NCI-H2107 (cell line): Measurements from ENCODE around the gene LRBA.
"Not testable (repeated sequence)": the region's sequence is repeated elsewhere in the genome, so short reads cannot be mapped to it uniquely, and the experiment has no call there.

Experiments used
- DNase-seq: peaks from one replicate; lab custom pipeline; 2025; lab: John Stamatoyannopoulos, UW

Gene LRBA

GRCh38 chr4:150562751-150563150 is 452.3 kb downstream of the LRBA start:
- DNase-seq = no peak

GRCh38 chr4:150562250-150562649 is 452.8 kb downstream of the LRBA start:
- no peak for DNase-seq

- DNase-seq = no peak
These were observed 453.8 kb downstream of the LRBA start for GRCh38 chr4:150561143-150561737.

GRCh38 chr4:150557811-150558210 is 457.3 kb downstream of the LRBA start:
- not testable (repeated sequence) for DNase-seq

- no peak for DNase-seq
These were observed 467.8 kb downstream of the LRBA start for GRCh38 chr4:150547154-150547838.

GRCh38 chr4:150546286-150546685 is 468.8 kb downstream of the LRBA start:
- no peak for DNase-seq

GRCh38 chr4:150543042-150543441 is 472.0 kb downstream of the LRBA start:
- no peak for DNase-seq

GRCh38 chr4:150541681-150542080 is 473.4 kb downstream of the LRBA start:
- no peak for DNase-seq

- DNase-seq = no peak
These were observed 474.1 kb downstream of the LRBA start for GRCh38 chr4:150540959-150541360.

GRCh38 chr4:150540536-150540935 is 474.5 kb downstream of the LRBA start:
- DNase-seq = no peak

GRCh38 chr4:150537911-150538310 is 477.2 kb downstream of the LRBA start:
- not testable (repeated sequence) for DNase-seq

GRCh38 chr4:150534818-150535217 is 480.3 kb downstream of the LRBA start:
- no peak for DNase-seq

- no peak for DNase-seq
These were observed 481.4 kb downstream of the LRBA start for GRCh38 chr4:150533673-150534072.

- no peak for DNase-seq
These were observed 489.7 kb downstream of the LRBA start for GRCh38 chr4:150525321-150525868.

GRCh38 chr4:150518559-150518958 is 496.5 kb downstream of the LRBA start:
- DNase-seq = no peak

- DNase-seq = no peak
These were observed 499.9 kb downstream of the LRBA start for GRCh38 chr4:150515135-150515534.

GRCh38 chr4:150514709-150515108 is 500.4 kb downstream of the LRBA start:
- no peak for DNase-seq

GRCh38 chr4:150510176-150510865 is 504.8 kb downstream of the LRBA start:
- no peak for DNase-seq

GRCh38 chr4:150507656-150508055 is 507.4 kb downstream of the LRBA start:
- DNase-seq = not testable (repeated sequence)

- DNase-seq = no peak
These were observed 513.1 kb downstream of the LRBA start for GRCh38 chr4:150501983-150502382.

GRCh38 chr4:150501009-150501727 is 513.9 kb downstream of the LRBA start:
- no peak for DNase-seq

GRCh38 chr4:150497612-150498011 is 517.5 kb downstream of the LRBA start:
- no peak for DNase-seq
